SK-N-SH treated with all-trans-retinoic acid at 6 μM for 48 hours (cell line): ENCODE results near the gene CD86.

Experiments used
- ATAC-seq: fragments of 200-7000 bp; cut with Tn5 transposase; 3 replicates; pipeline ENCODE4 v1.9.1; 2020; ENCODE audit warnings: mild to moderate bottlenecking, moderate library complexity
- ARNTL ChIP-seq: fragments of 450-650 bp; formaldehyde crosslinking; IDR thresholded peaks from 2 replicates; pipeline ENCODE4 v1.5.0; 2020; ENCODE audit warnings: low read depth, mild to moderate bottlenecking, moderate library complexity, borderline replicate concordance
- BACH2 ChIP-seq: fragments of 250-450 bp; sonication (Bioruptor Pico); IDR thresholded peaks from 2 replicates; pipeline ENCODE4 v1.9.0; 2021; ENCODE audit warnings: mild to moderate bottlenecking, borderline replicate concordance
- CSDC2 ChIP-seq: fragments of 250-450 bp; sonication (Bioruptor Pico); IDR thresholded peaks from 2 replicates; pipeline ENCODE4 v1.5.0; 2020; ENCODE audit warnings: mild to moderate bottlenecking, moderate library complexity
- ESRRG ChIP-seq: fragments of 250-450 bp; sonication (Bioruptor Pico); IDR thresholded peaks from 2 replicates; pipeline ENCODE4 v1.6.1; 2021; ENCODE audit warnings: mild to moderate bottlenecking
- GLIS3 ChIP-seq: fragments of 250-450 bp; sonication (Bioruptor Pico); IDR thresholded peaks from 2 replicates; pipeline ENCODE4 v1.5.0; 2020; ENCODE audit warnings: mild to moderate bottlenecking, moderate library complexity
- ISL1 ChIP-seq: fragments of 250-450 bp; sonication (Bioruptor Pico); IDR thresholded peaks from 2 replicates; pipeline ENCODE4 v2.1.2; 2022; ENCODE audit warnings: mild to moderate bottlenecking, moderate library complexity
- OSR1 ChIP-seq: fragments of 250-450 bp; sonication (Bioruptor Pico); IDR thresholded peaks from 2 replicates; pipeline ENCODE4 v1.8.0; 2022; ENCODE audit warnings: moderate library complexity, mild to moderate bottlenecking, inconsistent platforms
- RARB ChIP-seq: fragments of 250-450 bp; sonication (Bioruptor Pico); IDR thresholded peaks from 2 replicates; pipeline ENCODE4 v1.8.0; 2021; ENCODE audit warnings: mild to moderate bottlenecking, moderate library complexity
- SNAI2 ChIP-seq: fragments of 250-450 bp; sonication (Bioruptor Pico); IDR thresholded peaks from 2 replicates; pipeline ENCODE4 v1.5.0; 2020; ENCODE audit warnings: mild to moderate bottlenecking, moderate library complexity
- TCF4 ChIP-seq: fragments of 250-450 bp; sonication (Bioruptor Pico); IDR thresholded peaks from 2 replicates; pipeline ENCODE4 v1.8.0; 2021; ENCODE audit warnings: mild to moderate bottlenecking, moderate library complexity, borderline replicate concordance
- TOX ChIP-seq: fragments of 250-450 bp; sonication (Bioruptor Pico); IDR thresholded peaks from 2 replicates; pipeline ENCODE4 v1.8.0; 2021; ENCODE audit warnings: mild to moderate bottlenecking, moderate library complexity, borderline replicate concordance
- ZC3H10 ChIP-seq: fragments of 250-450 bp; sonication (Bioruptor Pico); IDR thresholded peaks from 2 replicates; pipeline ENCODE4 v1.5.1; 2021; ENCODE audit warnings: mild to moderate bottlenecking, moderate library complexity
- ZFP3 ChIP-seq: fragments of 250-450 bp; sonication (Bioruptor Pico); IDR thresholded peaks from 2 replicates; pipeline ENCODE4 v1.5.0; 2020; ENCODE audit warnings: mild to moderate bottlenecking, moderate library complexity
- ZFP30 ChIP-seq: fragments of 450-650 bp; formaldehyde crosslinking; IDR thresholded peaks from 2 replicates; pipeline ENCODE4 v1.5.0; 2022; ENCODE audit warnings: mild to moderate bottlenecking, moderate library complexity
- ZNF565 ChIP-seq: fragments of 450-650 bp; formaldehyde crosslinking; conservative IDR thresholded peaks from 2 replicates; pipeline ENCODE4 v1.5.0; 2020; ENCODE audit warnings: low read depth, mild to moderate bottlenecking, moderate library complexity
- ZNF70 ChIP-seq: fragments of 450-650 bp; formaldehyde crosslinking; IDR thresholded peaks from 2 replicates; pipeline ENCODE4 v1.5.0; 2020; ENCODE audit warnings: mild to moderate bottlenecking, moderate library complexity
- ZNF8 ChIP-seq: fragments of 450-650 bp; formaldehyde crosslinking; IDR thresholded peaks from 2 replicates; pipeline ENCODE4 v1.5.0; 2020; ENCODE audit warnings: mild to moderate bottlenecking, moderate library complexity
- TF ChIP-seq, protein P1 (sequence below): fragments of 250-450 bp; sonication (Bioruptor Pico); IDR thresholded peaks from 2 replicates; pipeline ENCODE4 v1.5.0; 2020; ENCODE audit warnings: mild to moderate bottlenecking, moderate library complexity
- TF ChIP-seq, protein P2 (sequence below): fragments of 250-450 bp; sonication (Bioruptor Pico); IDR thresholded peaks from 2 replicates; pipeline ENCODE4 v1.8.0; 2021; ENCODE audit warnings: low read depth, mild to moderate bottlenecking, moderate library complexity, borderline replicate concordance
- TF ChIP-seq, protein P3 (sequence below): fragments of 250-450 bp; sonication (Bioruptor Pico); IDR thresholded peaks from 2 replicates; pipeline ENCODE4 v1.5.1; 2021; ENCODE audit warnings: mild to moderate bottlenecking, moderate library complexity
- TF ChIP-seq, protein P4 (sequence below): fragments of 250-450 bp; sonication (Bioruptor Pico); IDR thresholded peaks from 2 replicates; pipeline ENCODE4 v1.5.1; 2020; ENCODE audit warnings: low read depth, mild to moderate bottlenecking, moderate library complexity
- TF ChIP-seq, protein P5 (sequence below): fragments of 250-450 bp; sonication (Bioruptor Pico); IDR thresholded peaks from 2 replicates; pipeline ENCODE4 v1.8.0; 2020; ENCODE audit warnings: mild to moderate bottlenecking, moderate library complexity, borderline replicate concordance

The CD86 gene

DNA sequence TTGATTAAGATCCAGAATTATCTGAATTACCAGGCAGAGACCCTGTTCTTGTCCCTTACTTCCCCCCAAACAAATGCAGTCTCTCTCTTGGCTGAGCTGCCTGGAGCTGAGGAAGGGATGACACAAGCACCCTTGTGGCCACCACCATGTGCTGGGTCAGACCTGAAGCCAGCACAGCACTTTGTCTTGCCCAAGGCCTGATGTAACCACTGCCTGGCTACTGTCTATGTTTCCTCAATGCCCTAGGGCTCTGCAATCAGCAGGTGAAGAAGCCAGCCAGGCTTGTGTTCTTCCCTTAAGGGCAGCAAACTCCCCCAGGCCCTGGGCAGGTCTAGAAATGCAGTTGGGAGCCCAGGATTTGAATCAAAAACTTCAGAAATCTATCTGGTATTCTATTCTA is 112.5 kb downstream of the CD86 start:
- no peak for ATAC-seq
- no peak for TF ChIP-seq BACH2 (CRISPR knock-in tag)
- no peak for TF ChIP-seq TCF4 (CRISPR knock-in tag)
- no peak for TF ChIP-seq ESRRG (CRISPR knock-in tag)
- TF ChIP-seq, protein P1, sequence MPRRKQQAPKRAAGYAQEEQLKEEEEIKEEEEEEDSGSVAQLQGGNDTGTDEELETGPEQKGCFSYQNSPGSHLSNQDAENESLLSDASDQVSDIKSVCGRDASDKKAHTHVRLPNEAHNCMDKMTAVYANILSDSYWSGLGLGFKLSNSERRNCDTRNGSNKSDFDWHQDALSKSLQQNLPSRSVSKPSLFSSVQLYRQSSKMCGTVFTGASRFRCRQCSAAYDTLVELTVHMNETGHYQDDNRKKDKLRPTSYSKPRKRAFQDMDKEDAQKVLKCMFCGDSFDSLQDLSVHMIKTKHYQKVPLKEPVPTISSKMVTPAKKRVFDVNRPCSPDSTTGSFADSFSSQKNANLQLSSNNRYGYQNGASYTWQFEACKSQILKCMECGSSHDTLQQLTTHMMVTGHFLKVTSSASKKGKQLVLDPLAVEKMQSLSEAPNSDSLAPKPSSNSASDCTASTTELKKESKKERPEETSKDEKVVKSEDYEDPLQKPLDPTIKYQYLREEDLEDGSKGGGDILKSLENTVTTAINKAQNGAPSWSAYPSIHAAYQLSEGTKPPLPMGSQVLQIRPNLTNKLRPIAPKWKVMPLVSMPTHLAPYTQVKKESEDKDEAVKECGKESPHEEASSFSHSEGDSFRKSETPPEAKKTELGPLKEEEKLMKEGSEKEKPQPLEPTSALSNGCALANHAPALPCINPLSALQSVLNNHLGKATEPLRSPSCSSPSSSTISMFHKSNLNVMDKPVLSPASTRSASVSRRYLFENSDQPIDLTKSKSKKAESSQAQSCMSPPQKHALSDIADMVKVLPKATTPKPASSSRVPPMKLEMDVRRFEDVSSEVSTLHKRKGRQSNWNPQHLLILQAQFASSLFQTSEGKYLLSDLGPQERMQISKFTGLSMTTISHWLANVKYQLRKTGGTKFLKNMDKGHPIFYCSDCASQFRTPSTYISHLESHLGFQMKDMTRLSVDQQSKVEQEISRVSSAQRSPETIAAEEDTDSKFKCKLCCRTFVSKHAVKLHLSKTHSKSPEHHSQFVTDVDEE (CRISPR knock-in tag): no peak
- TF ChIP-seq ZNF8: no peak
- TF ChIP-seq, protein P2, sequence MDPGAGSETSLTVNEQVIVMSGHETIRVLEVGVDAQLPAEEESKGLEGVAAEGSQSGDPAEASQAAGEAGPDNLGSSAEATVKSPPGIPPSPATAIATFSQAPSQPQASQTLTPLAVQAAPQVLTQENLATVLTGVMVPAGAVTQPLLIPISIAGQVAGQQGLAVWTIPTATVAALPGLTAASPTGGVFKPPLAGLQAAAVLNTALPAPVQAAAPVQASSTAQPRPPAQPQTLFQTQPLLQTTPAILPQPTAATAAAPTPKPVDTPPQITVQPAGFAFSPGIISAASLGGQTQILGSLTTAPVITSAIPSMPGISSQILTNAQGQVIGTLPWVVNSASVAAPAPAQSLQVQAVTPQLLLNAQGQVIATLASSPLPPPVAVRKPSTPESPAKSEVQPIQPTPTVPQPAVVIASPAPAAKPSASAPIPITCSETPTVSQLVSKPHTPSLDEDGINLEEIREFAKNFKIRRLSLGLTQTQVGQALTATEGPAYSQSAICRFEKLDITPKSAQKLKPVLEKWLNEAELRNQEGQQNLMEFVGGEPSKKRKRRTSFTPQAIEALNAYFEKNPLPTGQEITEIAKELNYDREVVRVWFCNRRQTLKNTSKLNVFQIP (CRISPR knock-in tag): no peak
- no peak for TF ChIP-seq RARB
- TF ChIP-seq ZNF565 (CRISPR knock-in tag): no peak
- no peak for TF ChIP-seq ZFP3 (CRISPR knock-in tag)
- no peak for TF ChIP-seq ZFP30
- no peak for TF ChIP-seq OSR1 (CRISPR knock-in tag)
- TF ChIP-seq GLIS3 (CRISPR knock-in tag): no peak
- no peak for TF ChIP-seq SNAI2 (CRISPR knock-in tag)
- TF ChIP-seq, protein P3, sequence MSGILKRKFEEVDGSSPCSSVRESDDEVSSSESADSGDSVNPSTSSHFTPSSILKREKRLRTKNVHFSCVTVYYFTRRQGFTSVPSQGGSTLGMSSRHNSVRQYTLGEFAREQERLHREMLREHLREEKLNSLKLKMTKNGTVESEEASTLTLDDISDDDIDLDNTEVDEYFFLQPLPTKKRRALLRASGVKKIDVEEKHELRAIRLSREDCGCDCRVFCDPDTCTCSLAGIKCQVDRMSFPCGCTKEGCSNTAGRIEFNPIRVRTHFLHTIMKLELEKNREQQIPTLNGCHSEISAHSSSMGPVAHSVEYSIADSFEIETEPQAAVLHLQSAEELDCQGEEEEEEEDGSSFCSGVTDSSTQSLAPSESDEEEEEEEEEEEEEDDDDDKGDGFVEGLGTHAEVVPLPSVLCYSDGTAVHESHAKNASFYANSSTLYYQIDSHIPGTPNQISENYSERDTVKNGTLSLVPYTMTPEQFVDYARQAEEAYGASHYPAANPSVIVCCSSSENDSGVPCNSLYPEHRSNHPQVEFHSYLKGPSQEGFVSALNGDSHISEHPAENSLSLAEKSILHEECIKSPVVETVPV (CRISPR knock-in tag): no peak
- no peak for TF ChIP-seq ARNTL (CRISPR knock-in tag)
- TF ChIP-seq ZC3H10 (CRISPR knock-in tag): no peak
- TF ChIP-seq, protein P4, sequence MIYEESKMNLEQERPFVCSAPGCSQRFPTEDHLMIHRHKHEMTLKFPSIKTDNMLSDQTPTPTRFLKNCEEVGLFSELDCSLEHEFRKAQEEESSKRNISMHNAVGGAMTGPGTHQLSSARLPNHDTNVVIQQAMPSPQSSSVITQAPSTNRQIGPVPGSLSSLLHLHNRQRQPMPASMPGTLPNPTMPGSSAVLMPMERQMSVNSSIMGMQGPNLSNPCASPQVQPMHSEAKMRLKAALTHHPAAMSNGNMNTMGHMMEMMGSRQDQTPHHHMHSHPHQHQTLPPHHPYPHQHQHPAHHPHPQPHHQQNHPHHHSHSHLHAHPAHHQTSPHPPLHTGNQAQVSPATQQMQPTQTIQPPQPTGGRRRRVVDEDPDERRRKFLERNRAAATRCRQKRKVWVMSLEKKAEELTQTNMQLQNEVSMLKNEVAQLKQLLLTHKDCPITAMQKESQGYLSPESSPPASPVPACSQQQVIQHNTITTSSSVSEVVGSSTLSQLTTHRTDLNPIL: no peak
- TF ChIP-seq TOX: no peak
- no peak for TF ChIP-seq ISL1

DNA sequence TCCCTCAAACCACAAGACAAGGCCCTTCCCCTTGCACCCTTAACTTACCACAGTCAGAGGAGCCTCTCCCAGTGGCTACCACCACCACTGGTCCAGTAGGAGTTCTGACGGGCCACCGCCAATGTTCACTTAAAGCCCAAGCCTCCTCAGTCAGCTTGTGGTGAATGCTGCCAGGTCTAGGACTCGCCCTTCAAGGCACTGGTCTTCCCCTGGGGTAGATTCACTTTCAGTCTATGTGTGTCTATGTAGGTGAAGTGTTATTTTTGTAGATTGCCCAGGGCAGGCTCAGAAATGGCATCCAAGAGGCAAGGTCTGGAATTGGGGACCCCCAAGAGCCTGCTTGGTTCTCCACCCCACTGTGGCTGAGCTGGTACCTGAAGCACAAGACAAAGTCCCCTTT is 112.9 kb downstream of the CD86 start:
- TF ChIP-seq ZNF8 (no peak), CSDC2 (CRISPR knock-in tag) (no peak), SNAI2 (CRISPR knock-in tag) (no peak), GLIS3 (CRISPR knock-in tag) (no peak), TCF4 (CRISPR knock-in tag) (no peak)
- TF ChIP-seq, protein P2 (CRISPR knock-in tag): no peak
- ATAC-seq: no peak

DNA sequence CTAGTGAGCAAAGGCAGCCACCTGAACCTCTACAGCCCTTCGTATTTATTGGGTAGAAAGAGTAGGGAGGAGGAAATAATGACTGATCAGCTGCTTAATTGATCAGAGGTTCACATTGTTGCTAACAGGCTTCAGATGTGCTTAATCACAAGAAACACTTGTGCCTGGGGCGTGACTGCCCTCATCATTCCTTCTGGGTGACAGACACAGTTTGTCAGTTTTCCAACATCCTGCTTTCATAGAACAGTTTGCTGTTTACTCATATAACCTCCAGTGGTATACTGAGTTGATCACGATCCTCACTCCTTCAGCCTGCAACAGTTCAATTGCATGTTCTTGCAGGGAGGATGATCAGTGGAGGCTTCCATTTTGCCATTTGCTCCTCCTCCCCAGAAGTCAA is 114.7 kb downstream of the CD86 start:
- no peak for ATAC-seq
- no peak for TF ChIP-seq TOX
- TF ChIP-seq RARB: no peak
- no peak for TF ChIP-seq ZNF70 (CRISPR knock-in tag)
- no peak for TF ChIP-seq ARNTL (CRISPR knock-in tag)
- TF ChIP-seq, protein P3 (CRISPR knock-in tag): no peak
- no peak for TF ChIP-seq ZFP3 (CRISPR knock-in tag)
- TF ChIP-seq, protein P2 (CRISPR knock-in tag): no peak
- TF ChIP-seq ZNF8: no peak
- no peak for TF ChIP-seq OSR1 (CRISPR knock-in tag)
- TF ChIP-seq BACH2 (CRISPR knock-in tag): no peak
- no peak for TF ChIP-seq ESRRG (CRISPR knock-in tag)
- TF ChIP-seq ZFP30: no peak
- TF ChIP-seq, protein P5, sequence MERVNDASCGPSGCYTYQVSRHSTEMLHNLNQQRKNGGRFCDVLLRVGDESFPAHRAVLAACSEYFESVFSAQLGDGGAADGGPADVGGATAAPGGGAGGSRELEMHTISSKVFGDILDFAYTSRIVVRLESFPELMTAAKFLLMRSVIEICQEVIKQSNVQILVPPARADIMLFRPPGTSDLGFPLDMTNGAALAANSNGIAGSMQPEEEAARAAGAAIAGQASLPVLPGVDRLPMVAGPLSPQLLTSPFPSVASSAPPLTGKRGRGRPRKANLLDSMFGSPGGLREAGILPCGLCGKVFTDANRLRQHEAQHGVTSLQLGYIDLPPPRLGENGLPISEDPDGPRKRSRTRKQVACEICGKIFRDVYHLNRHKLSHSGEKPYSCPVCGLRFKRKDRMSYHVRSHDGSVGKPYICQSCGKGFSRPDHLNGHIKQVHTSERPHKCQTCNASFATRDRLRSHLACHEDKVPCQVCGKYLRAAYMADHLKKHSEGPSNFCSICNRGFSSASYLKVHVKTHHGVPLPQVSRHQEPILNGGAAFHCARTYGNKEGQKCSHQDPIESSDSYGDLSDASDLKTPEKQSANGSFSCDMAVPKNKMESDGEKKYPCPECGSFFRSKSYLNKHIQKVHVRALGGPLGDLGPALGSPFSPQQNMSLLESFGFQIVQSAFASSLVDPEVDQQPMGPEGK (CRISPR knock-in tag): no peak
